ENCODE results near the gene ANTKMT. TPM values are rescaled to one million over a fixed set of nuclear protein-coding genes. Genes with fewer than 3 reads are reported as not detected.
A peak's percentile ranks its signal among the peaks of the same experiment; 100 is the strongest.

Gene ANTKMT
- total RNA-seq, 6 experiments from 2014 or later = 19.7 to 56.0 (median 28.2) TPM

DNA sequence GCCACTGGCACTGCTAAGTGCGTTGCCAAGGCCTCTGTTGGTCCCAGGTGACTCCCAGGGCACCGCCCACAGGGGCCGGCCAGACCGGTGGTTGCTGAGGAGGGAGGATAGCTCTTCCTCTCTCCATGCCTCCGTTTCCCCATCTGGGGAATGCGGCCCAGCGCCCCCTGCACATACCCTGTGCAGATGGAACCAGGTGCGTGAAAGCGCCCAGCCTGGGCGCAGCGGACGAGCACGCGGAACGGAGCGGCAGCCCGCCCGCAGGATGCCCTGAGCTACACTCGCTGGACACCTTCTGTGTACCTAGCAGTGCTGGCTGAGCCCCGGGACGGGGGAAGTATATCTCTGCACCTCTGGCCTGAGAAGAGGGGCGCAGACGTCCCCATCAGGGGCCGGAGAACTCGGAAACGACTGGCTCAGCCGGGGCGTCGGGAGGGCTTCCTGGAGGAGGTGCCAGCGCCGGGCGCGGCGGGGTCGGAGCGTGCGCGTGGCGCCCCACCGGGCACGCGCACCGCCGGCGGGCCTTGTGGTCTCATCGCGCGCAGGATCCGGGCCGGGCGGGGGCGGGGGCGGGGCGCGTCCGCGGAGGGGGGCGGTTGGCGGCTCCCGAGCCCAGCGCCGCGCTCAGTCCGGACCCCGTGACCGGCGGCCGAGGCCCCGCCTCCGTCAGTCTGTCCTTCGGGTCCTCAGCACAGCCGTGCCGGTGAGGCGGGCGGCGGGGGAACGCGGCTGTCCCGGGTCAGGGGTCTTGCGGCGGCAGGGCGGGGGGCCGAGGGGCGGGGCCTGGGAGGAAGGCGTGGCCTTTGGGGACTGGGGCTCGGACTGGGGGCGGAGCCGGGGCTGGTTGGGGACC, 5.7 kb downstream of the ANTKMT start, which contains the start of the genes CCDC78 and HAGHL:
TSS of gene CCDC78 (minus strand) at position 6 of the 853 bp plus-strand sequence. CDS start 76 bp downstream, outside the sequence.
TSS of gene HAGHL (plus strand) at position 669 of the 853 bp plus-strand sequence. CDS start 404 bp downstream, outside the sequence.
- WGBS (ENCODE audit: insufficient coverage, low coverage, low lambda C conversion rate, missing lambda C conversion rate) = 5% methylated on average over 4 of the region's 88 CpGs
- H3K4me1 ChIP-seq = peaks cover 0 to 17% (median 1%) of the 10 kb centered on the region in 4 donors
- DNase-seq (peak in 1 of 3 donors; percentile 49), ATAC-seq (peak in 3 of 4 donors; percentile 8 to 41 (median 15))
- H3K36me3 ChIP-seq = no peaks in the 10 kb centered on the region
- no peaks in the 10 kb centered on the region for H3K27me3 ChIP-seq
- intact Hi-C loops (cut with DNase I) = no loop called here
- H3K4me3 ChIP-seq = peak within 1 kb of the TSS; percentile 18 to 40 (median 25)
- no peak for TF ChIP-seq CTCF (IDR thresholded peaks at IDR 0.05)
- H3K9me3 ChIP-seq = no peaks in the 10 kb centered on the region
- no peak within 1 kb of the TSS for H3K27ac ChIP-seq

DNA sequence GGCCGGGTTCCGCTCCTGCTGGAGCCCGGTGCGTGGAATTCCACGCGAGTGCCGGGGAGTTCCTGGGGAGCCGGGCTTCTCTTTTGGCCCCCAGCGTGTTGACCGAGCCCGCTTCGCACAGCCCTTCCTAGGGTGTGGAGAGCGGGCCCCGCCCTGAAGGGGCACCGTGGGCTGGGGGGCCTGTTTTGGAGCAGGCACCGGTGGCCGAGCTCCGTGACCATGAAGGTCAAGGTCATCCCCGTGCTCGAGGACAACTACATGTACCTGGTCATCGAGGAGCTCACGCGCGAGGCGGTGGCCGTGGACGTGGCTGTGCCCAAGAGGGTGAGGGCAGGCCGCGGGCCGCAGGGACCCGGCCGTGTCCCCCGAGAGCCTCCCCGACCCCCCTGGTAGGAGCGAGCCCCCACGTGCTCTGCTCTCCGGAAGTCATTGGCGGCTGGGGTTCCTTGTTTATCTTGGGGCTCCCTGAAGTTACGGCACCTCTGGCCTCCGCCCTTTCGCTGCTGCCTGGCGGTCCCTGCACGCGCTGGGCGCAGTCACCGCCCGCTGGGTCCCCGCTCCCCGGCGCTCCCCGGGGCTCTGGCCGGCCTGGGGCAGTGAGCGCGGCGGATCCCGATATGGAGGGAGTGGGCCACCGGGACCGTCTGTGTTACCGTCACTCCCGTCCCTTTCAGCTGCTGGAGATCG, 6.5 kb downstream of the ANTKMT start:
- WGBS (ENCODE audit: insufficient coverage, low coverage, low lambda C conversion rate, missing lambda C conversion rate) = no CpG with 5 or more reads among the region's 61 CpGs
- Histone ChIP-seq H3K4me3 (peak overlapping the region; percentile 18 to 40 (median 25)), H3K4me1 (peaks cover 0 to 15% (median 0%) of the 10 kb centered on the region in 4 donors), H3K27me3 (no peaks in the 10 kb centered on the region), H3K27ac (no peak overlapping the region), H3K36me3 (peaks cover 0 to 3% (median 0%) of the 10 kb centered on the region in 4 donors), H3K9me3 (no peaks in the 10 kb centered on the region)
- peak in 1 of 3 donors; percentile 32 for DNase-seq
- intact Hi-C loops (cut with DNase I) = no loop called here
- no peak for ATAC-seq
- TF ChIP-seq CTCF (IDR thresholded peaks at IDR 0.05) (no peak), POLR2A (IDR thresholded peaks at IDR 0.05) (no peak)

DNA sequence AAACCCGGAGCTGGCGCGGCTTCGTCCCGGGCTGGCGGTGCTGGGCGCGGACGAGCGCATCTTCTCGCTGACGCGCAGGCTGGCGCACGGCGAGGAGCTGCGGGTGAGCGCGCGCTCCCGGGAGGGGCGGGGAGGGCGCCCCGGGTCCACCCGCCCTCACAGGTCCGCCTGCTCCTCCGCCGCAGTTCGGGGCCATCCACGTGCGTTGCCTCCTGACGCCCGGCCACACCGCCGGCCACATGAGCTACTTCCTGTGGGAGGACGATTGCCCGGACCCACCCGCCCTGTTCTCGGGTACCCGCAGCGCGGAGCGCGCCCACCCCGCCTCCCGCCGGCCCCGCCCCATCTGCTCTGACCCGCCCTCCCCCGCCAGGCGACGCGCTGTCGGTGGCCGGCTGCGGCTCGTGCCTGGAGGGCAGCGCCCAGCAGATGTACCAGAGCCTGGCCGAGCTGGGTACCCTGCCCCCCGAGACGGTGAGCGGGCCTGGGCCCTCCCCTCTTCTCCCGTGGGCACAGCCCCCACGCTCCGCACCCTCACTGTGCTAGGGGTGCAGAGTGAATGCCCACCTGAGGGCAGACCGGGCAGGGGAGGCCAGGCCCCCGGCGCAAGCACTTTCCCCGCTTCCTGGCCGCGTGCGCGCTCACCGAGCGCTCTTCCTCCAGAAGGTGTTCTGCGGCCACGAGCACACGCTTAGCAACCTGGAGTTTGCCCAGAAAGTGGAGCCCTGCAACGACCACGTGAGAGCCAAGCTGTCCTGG, 7.4 kb downstream of the ANTKMT start:
- DNase-seq (peak in 2 of 3 donors; percentile 57 to 59), ATAC-seq (peak; percentile 43 to 53 (median 44))
- H3K4me1 ChIP-seq = peaks cover 0 to 15% (median 0%) of the 10 kb centered on the region in 4 donors
- intact Hi-C loops (cut with DNase I) = no loop called here
- H3K36me3 ChIP-seq = peaks cover 0 to 3% (median 0%) of the 10 kb centered on the region in 4 donors
- peak overlapping the region; percentile 18 to 40 (median 25) for H3K4me3 ChIP-seq
- WGBS (ENCODE audit: insufficient coverage, low coverage, low lambda C conversion rate, missing lambda C conversion rate) = 5% methylated on average over 19 of the region's 80 CpGs
- H3K27ac ChIP-seq = no peak overlapping the region
- H3K9me3 ChIP-seq = no peaks in the 10 kb centered on the region
- TF ChIP-seq CTCF (IDR thresholded peaks at IDR 0.05) (no peak), POLR2A (IDR thresholded peaks at IDR 0.05) (no peak)
- H3K27me3 ChIP-seq = no peaks in the 10 kb centered on the region
